GM18951 (cell line): ENCODE results near the gene RPS2.

Experiments used
- POLR2A ChIP-seq: IDR thresholded peaks from 4 replicates; pipeline ENCODE4 v1.6.1; 2011; ENCODE audit warnings: mild to moderate bottlenecking; ENCODE audit not compliant: insufficient read length, insufficient read depth; ENCODE audit errors: extremely low read depth
- in situ Hi-C: fragments of 300-500 bp; cut with MboI; formaldehyde crosslinking; loops from one replicate; pipeline ENCODE4 v1.12.0; 2022; ENCODE audit warnings: low sequenced_read_pairs, mixed read lengths, inconsistent platforms; ENCODE audit not compliant: unreplicated experiment

The RPS2 gene

DNA sequence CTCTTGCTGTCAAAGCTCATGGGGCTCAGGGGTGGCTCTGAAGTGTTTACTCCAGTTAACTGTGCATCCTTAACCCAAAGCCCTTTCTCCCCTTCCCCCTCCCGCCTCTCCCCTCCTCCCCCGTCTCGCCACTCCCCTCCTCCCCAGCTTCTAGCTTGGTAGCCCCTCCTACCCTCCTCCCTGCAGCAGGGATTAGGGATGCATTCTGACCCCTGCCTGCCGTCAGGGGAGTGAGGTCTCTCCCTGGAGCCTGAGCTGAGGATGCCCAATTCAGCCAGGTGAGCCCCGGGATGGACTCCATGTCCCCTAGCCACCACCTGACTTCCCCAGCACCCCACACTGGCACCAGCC, 48.0 kb downstream of the RPS2 start:
- in situ Hi-C loops, result no loop called here
- TF ChIP-seq POLR2A, result no peak

DNA sequence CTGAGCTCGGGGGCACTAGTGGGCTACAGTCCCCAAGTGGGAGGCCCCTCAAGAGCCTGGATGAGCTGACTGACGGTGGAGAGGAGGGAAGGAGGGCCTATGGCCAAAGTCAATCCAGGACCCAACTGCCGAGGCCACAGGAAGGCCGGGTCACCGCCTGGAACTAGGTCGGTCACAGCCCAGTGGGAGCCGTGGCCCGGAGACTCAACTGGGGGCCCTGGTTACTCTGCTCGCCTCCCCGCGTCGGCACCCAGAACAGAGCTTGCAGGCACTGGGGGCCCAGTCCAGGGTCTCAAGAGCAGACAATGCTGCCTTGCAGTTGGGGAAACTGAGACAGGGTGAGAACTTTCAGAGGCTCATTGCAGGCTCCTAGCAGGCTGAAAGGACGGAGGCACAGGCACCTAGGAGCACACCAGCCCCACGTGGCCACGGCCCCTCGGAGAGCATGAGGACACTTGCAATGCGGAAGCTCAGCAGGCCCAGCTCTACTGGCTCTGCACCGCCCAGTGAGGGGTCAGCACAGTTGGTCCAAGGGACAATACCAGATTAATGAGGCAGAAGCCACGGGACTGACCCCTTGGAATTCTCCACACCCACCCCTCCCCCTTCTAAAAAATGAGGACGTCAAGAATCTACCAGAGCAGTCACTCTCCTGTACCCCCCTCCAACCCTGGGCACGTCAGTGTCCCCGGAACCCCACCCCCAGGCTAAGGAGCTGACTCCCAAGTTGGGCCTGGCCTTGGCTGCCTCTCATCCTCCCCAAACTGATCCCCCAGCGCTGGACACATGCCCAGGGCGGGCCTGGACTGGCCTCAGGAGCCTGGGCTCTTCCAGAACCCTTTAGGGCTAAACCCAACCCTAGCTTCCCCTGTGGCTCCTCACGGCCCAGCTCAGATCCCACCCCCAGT, 48.6 kb downstream of the RPS2 start:
- TF ChIP-seq POLR2A, result no peak
- in situ Hi-C loops, result no loop called here

DNA sequence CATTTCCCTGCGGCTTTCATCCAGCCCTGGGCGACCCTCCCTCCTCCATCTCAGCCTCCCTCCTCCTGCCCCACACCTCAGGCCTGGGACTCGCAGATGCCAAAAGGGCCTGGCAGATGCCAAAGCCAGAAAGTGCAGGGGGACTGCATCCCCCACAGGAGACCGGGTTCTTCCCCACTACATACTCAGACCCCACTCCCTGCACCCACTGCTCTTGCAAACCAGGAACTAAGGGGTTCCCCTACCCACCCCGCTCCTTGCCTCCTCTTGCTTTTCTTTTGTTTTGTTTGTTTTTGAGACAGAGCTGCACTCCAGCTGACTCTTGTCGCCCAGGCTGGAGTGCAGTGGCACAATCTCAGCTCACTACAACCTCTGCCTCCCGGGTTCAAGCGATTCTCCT, 49.6 kb downstream of the RPS2 start:
- in situ Hi-C loops, result no loop called here
- no peak for TF ChIP-seq POLR2A

DNA sequence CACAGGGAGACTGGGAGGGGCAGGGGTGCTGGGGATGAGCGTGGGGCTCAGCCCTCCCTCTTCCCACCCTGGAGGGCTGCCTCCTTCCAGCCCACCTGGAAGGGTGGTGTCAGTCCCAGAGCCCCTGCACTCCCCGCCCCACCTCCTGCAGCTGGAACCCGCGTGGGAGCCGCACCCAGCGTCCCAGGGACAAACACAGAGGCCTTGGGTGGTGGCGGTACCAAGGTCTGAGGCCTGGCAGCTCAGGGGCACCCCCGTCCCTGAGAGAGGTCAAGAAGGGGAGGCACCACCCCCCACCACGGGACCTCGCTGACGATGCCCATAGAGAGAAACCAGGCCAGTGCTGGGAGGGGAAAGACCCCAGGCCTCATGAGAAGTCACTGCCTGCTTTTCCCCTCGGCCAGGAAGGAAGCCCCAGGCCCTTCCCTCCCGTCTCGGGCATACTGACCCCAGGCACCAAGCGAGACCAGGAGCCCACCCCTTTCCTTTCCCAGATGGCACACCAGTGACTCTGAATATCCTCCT, 50.5 kb downstream of the RPS2 start:
- in situ Hi-C loops, result no loop called here
- TF ChIP-seq POLR2A, result no peak

GRCh38 chr16:1913327-1914083, 51.1 kb downstream of the RPS2 start:
- TF ChIP-seq POLR2A, result no peak
- in situ Hi-C loops, result no loop called here

DNA sequence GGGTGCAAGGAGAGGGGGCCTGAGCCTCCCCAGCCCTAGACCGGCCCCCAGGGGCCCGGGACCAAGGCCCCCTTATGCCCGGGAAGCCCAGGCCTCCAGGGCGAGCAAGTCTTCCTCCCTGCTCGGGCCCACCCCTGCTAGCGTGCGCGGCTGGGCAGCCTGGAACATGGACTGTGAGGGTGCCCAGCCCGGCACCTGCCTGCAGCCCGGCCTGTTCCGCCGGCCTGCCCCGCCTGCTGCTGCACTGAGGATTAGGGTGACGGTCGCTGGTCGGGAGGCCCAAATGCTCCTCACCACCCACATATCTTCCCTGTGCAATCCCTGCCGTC, 52.4 kb downstream of the RPS2 start:
- in situ Hi-C loops, result no loop called here
- no peak for TF ChIP-seq POLR2A
